Omental fat pad (tissue), 4 donors: ENCODE results near the gene CDK14. TPM values are rescaled to one million over a fixed set of nuclear protein-coding genes. Genes with fewer than 3 reads are reported as not detected.

Source experiments
- ATAC-seq: fragments of 150-250 bp; one replicate; pipeline ENCODE4 v1.9.1; 2016; ENCODE audit warnings: mild to moderate bottlenecking, moderate library complexity; ENCODE audit not compliant: low FRiP score
- DNase-seq: peaks from one replicate; pipeline ENCODE4 v3.0.0-alpha.2; 2019; ENCODE audit warnings: low spot score
- CTCF ChIP-seq, 3 donors: fragments of 450-650 bp; IDR thresholded peaks; one replicate each; pipeline ENCODE4 v1.5.1; 2016 to 2017; ENCODE audit warnings: antibody characterized with exemption in 3 of 3, mild to moderate bottlenecking in 3 of 3, moderate library complexity in 2 of 3
- total RNA-seq, 4 donors: library from RNA; depleted of rRNA; stranded (reverse); fragments of >200 nt; gene quantifications; one replicate each; pipeline ENCODE4 v1.1.0, GENCODE V29; 2016

CDK14 gene
- total RNA-seq, 4 donors from 2014 or later = 25.2 to 40.3 (median 30.8) TPM

- ATAC-seq (no peak), DNase-seq (no peak)
- no peak for TF ChIP-seq CTCF (IDR thresholded peaks at IDR 0.05)
Measured at GRCh38 chr7:90900628-90901356, 304.7 kb downstream of the CDK14 start.

- DNase-seq (no peak), ATAC-seq (no peak)
- no peak for TF ChIP-seq CTCF (IDR thresholded peaks at IDR 0.05)
Measured at GRCh38 chr7:90903841-90904240, 307.7 kb downstream of the CDK14 start.

GRCh38 chr7:90910136-90910535, 314.0 kb downstream of the CDK14 start:
- no peak for ATAC-seq

GRCh38 chr7:90916319-90916718, 320.2 kb downstream of the CDK14 start:
- ATAC-seq (no peak), DNase-seq (no peak)
- no peak for TF ChIP-seq CTCF (IDR thresholded peaks at IDR 0.05)

More at GRCh38 chr7:90910136-90910535, 314.0 kb downstream of the CDK14 start:
- TF ChIP-seq CTCF (IDR thresholded peaks at IDR 0.05) = no peak
- no peak for DNase-seq

- ATAC-seq (no peak), DNase-seq (no peak)
- no peak for TF ChIP-seq CTCF (IDR thresholded peaks at IDR 0.05)
Measured at GRCh38 chr7:90917539-90917938, 321.4 kb downstream of the CDK14 start.

- no peak for ATAC-seq
- DNase-seq = no peak
- TF ChIP-seq CTCF (IDR thresholded peaks at IDR 0.05) = no peak
Measured at GRCh38 chr7:90918303-90918702, 322.2 kb downstream of the CDK14 start.

- ATAC-seq (no peak), DNase-seq (no peak)
- no peak for TF ChIP-seq CTCF (IDR thresholded peaks at IDR 0.05)
Measured at GRCh38 chr7:90919816-90920215, 323.7 kb downstream of the CDK14 start.
